Activated CD4-positive, alpha-beta T cell treated with anti-CD3 and anti-CD28 coated beads, Interleukin-2, amount 10 ng/mL, durations not matched to agents 7 days and 5 days (primary cell): ENCODE measurements around the gene ARID1B. TPM values are rescaled to one million over a fixed set of nuclear protein-coding genes. Genes with fewer than 3 reads are reported as not detected.

ENCODE experiments used
- CTCF ChIA-PET: fragments of 350-600 bp; sonication (Branson Sonifier 250); formaldehyde crosslinking; loops from one replicate; lab custom pipeline; 2021; ENCODE audit warnings: antibody characterized with exemption; lab: Charles Lee
- POLR2A ChIA-PET: fragments of 350-600 bp; sonication (Branson Sonifier 250); formaldehyde crosslinking; loops from one replicate; lab custom pipeline; 2021; ENCODE audit warnings: antibody characterized with exemption; lab: Charles Lee
- DNase-seq: peaks from one replicate; pipeline ENCODE4 v3.0.0-alpha.2; 2020
- H3K27ac Mint-ChIP-seq: one replicate; pipeline ENCODE4 v1.8.0; 2021; ENCODE audit warnings: mild to moderate bottlenecking, moderate library complexity, mixed read lengths
- H3K27me3 Mint-ChIP-seq: one replicate; pipeline ENCODE4 v1.8.0; 2021; ENCODE audit warnings: mixed read lengths
- H3K36me3 Mint-ChIP-seq: one replicate; pipeline ENCODE4 v1.8.0; 2021; ENCODE audit warnings: low read depth, mixed read lengths
- H3K4me1 Mint-ChIP-seq: one replicate; pipeline ENCODE4 v1.8.0; 2021; ENCODE audit warnings: mixed read lengths
- H3K4me3 Mint-ChIP-seq: one replicate; pipeline ENCODE4 v1.8.0; 2021; ENCODE audit warnings: mild to moderate bottlenecking, moderate library complexity, mixed read lengths
- H3K9me3 Mint-ChIP-seq: one replicate; pipeline ENCODE4 v1.8.0; 2021; ENCODE audit warnings: mixed read lengths
- total RNA-seq, 2 experiments: library from RNA; stranded (reverse); gene quantifications; one replicate each; pipeline ENCODE4 v1.2.3, GENCODE V29; 2021

The ARID1B gene
- total RNA-seq, 2 experiments from 2014 or later: 76.8 to 89.6 TPM

DNA sequence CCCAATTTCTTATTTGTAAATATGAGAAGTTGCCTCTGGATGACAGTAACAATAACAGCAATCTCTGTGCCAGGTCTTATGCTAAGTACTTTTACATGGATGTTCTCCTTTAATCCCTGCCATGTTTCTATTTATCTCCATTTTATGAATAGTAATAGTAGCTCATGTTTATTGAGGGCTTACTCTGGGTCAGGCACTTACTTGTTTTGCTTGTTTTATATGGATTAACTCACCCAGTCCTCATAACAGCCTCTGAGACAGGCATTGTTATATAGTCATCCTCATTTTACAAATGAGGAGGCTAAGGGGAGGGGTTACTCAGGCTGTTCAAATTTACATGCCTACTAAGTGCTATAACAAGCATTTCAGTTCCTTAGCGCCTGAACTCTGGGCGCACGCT lies 64.3 kb downstream of the ARID1B start:
- H3K4me3 Mint-ChIP-seq: no peak overlapping the region
- CTCF ChIA-PET: no interaction called here
- H3K9me3 Mint-ChIP-seq: no peaks in the 10 kb centered on the region
- no peak for DNase-seq
- H3K4me1 Mint-ChIP-seq: peaks cover 35% of the 10 kb centered on the region
- H3K27me3 Mint-ChIP-seq: no peaks in the 10 kb centered on the region
- H3K27ac Mint-ChIP-seq: no peak overlapping the region
- POLR2A ChIA-PET: no interaction called here
- peaks cover 18% of the 10 kb centered on the region for H3K36me3 Mint-ChIP-seq

DNA sequence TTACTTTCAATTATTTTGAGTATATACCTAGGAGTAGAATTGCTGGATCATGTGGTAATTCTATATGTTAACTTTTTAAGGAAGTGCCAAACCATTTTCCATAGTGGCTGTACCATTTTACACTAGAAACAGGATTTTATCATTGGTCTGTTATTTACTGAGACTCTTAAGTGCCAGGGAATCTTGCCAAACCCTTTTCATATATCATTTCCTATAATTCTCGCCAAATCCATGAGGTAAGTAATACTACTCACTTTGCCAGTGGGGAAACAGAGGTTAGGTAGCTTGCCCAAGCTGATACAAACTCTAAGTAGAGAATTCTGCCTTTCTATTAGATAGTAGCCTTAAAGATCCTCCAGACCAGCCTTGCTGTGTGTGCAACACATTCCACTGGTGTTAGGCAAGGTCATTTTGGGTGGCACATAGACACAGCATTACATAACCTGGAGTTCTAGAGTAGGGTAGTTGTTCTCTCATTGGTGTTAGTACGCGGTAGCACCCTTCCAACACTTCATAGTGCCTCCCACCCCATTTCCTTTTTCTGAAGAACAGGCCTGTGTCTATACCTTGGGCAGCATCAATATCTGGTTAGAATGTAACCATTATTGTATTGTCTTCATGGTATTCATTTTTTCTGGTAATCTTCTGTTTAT lies 65.5 kb downstream of the ARID1B start:
- no peak for DNase-seq
- no peaks in the 10 kb centered on the region for H3K27me3 Mint-ChIP-seq
- peaks cover 38% of the 10 kb centered on the region for H3K4me1 Mint-ChIP-seq
- no peak overlapping the region for H3K4me3 Mint-ChIP-seq
- peaks cover 20% of the 10 kb centered on the region for H3K36me3 Mint-ChIP-seq
- H3K27ac Mint-ChIP-seq: no peak overlapping the region
- ChIA-PET POLR2A (no interaction called here), CTCF (interaction anchor here (1.5 kb wide), 1 partner anchor 18 kb away, joined by 5 read pairs; no protein-coding TSS in a partner anchor)
- no peaks in the 10 kb centered on the region for H3K9me3 Mint-ChIP-seq

DNA sequence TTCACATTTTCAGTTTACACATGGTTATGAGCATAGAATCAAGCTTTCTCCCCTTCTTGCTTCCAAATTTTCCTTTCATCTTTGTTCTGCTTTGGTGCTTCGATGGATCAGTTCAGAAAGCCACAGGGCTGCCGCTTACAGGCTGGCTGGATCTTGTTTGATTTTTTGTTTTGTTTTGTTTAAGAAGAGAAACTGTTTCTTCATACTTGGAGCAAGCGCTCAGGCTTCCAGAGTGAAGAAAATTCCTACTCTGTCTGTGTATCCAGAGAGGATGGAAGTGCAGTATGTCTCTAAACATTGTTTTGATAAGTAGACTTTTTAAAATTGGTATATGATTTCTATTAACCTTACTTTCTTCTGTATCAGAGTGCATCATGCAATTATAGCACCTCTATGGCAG lies 66.9 kb downstream of the ARID1B start:
- POLR2A ChIA-PET: no interaction called here
- H3K27ac Mint-ChIP-seq: no peak overlapping the region

DNA sequence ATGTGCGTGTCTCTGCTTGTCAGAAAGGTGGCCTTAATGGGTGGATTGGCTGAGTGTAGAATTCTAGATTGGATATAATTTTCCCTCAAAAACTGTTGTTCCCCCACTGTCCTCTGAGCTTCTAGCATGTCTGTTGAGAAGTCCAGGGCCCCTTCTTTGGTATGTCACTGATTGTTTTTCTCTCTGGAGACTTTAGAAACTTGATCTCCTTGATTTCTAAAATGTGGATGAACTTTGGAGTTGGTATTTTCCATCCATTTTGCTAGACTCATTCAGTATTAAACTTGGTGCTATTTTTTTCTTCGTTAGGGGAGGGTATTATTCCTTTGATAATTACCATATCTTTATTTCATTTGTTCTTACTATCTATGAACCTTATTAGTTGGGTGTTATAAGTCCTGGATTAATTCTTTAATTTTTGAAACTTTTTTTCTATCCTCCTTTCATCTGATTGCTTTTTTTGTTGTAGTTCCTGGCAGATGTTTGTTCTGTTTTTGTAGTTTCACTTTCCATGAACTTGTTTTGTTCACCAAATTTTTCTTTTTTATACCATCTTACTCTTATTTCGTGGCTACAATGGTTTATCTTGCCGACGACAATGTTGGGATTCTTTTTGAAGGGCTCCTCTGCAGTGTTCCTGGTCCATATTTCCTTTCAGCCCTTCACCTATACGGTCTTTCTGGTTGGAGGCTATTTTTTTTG lies 68.4 kb downstream of the ARID1B start:
- POLR2A ChIA-PET: interaction anchor here (0.7 kb wide), 1 partner anchor 340 kb away, joined by 3 read pairs; no protein-coding TSS in a partner anchor
- DNase-seq: no peak
- Mint-ChIP-seq H3K4me3 (no peak overlapping the region), H3K27me3 (no peaks in the 10 kb centered on the region), H3K36me3 (peaks cover 20% of the 10 kb centered on the region), H3K27ac (peak overlapping the region; percentile 55), H3K9me3 (no peaks in the 10 kb centered on the region), H3K4me1 (peaks cover 36% of the 10 kb centered on the region)
- CTCF ChIA-PET: no interaction called here

More for the DNA sequence above, 66.9 kb downstream of the ARID1B start:
- H3K36me3 Mint-ChIP-seq: peaks cover 20% of the 10 kb centered on the region
- H3K27me3 Mint-ChIP-seq: no peaks in the 10 kb centered on the region
- H3K4me1 Mint-ChIP-seq: peaks cover 38% of the 10 kb centered on the region
- no peaks in the 10 kb centered on the region for H3K9me3 Mint-ChIP-seq
- CTCF ChIA-PET: interaction anchor here (1.5 kb wide), 1 partner anchor 20 kb away, joined by 5 read pairs; no protein-coding TSS in a partner anchor
- no peak for DNase-seq
- no peak overlapping the region for H3K4me3 Mint-ChIP-seq

- Mint-ChIP-seq H3K36me3 (peaks cover 20% of the 10 kb centered on the region), H3K4me1 (peaks cover 41% of the 10 kb centered on the region), H3K27me3 (no peaks in the 10 kb centered on the region), H3K27ac (peak overlapping the region; percentile 72), H3K9me3 (no peaks in the 10 kb centered on the region), H3K4me3 (no peak overlapping the region)
- POLR2A ChIA-PET: no interaction called here
- CTCF ChIA-PET: interaction anchor here (0.6 kb wide), 2 partner anchors 74 to 149 kb away, joined by 3 to 5 read pairs; no protein-coding TSS in a partner anchor
- DNase-seq: no peak
These were observed 69.8 kb downstream of the ARID1B start for GRCh38 chr6:156846845-156847599.

DNA sequence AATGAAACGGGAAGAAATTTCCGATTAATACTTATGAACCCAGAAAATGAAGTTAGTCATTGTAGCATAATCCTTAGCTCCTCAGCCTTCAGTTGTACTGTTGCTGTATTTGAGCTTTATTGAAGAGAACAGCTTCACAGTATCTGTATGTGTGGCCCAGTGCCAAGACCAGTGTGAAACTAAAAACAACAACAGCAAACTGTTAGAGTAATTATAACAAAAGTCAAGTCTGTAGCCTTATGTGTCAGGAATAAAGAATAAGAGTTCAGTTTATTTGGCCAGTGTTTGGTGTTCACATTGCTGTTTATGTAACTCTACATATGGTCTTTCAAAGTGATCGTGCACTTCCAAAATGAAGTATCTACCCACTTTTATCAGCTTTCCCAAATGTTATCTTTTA lies 70.9 kb downstream of the ARID1B start:
- Mint-ChIP-seq H3K9me3 (no peaks in the 10 kb centered on the region), H3K36me3 (peaks cover 20% of the 10 kb centered on the region), H3K27me3 (no peaks in the 10 kb centered on the region), H3K4me3 (no peak overlapping the region), H3K4me1 (peaks cover 50% of the 10 kb centered on the region), H3K27ac (no peak overlapping the region)
- ChIA-PET CTCF (no interaction called here), POLR2A (no interaction called here)
- no peak for DNase-seq

DNA sequence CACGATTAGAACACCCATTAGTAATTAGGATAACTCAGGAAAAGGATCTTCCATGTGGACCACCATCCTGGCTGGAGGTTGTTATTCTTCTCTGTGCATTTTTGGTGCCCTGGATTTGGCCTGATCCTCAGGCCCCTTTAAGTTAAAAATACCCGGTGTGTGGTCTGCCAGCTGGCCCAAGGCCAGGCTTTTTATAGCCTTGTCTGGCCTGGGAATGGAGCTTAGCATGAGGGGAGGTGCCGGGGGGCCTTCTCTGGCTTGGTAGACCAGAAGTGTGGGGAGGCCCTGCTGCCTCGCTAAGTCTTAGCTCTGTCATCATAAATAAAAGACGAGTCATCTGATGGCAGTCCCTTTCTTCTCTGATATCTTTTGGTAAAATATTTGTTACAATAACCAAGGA lies 71.4 kb downstream of the ARID1B start:
- CTCF ChIA-PET: interaction anchor here (0.6 kb wide), 1 partner anchor 19 kb away, joined by 4 read pairs; no protein-coding TSS in a partner anchor
- H3K27me3 Mint-ChIP-seq: no peaks in the 10 kb centered on the region

DNA sequence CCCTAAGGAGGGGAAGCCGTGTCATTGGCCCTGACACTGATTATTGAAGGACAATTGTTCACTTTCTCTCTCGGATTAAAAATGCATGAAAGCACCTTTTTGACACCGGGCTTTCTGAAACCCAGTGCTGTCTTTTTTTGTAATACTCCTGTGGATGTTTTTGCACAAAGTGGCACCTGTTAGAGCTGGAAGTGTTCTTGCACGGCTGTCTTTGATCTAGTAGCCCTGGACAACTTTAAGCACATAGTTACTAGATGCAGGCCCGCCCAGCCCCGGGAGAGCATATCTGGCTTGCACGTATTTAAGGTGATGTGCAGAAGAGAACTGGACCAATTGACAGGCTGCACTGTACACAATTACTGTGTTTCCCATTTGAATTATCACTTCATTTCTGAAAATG lies 72.6 kb downstream of the ARID1B start:
- Mint-ChIP-seq H3K9me3 (no peaks in the 10 kb centered on the region), H3K27ac (no peak overlapping the region), H3K4me3 (no peak overlapping the region), H3K27me3 (no peaks in the 10 kb centered on the region), H3K36me3 (peaks cover 9% of the 10 kb centered on the region), H3K4me1 (peaks cover 46% of the 10 kb centered on the region)
- no peak for DNase-seq
- CTCF ChIA-PET: no interaction called here
- POLR2A ChIA-PET: no interaction called here

More for the DNA sequence above, 71.4 kb downstream of the ARID1B start:
- H3K27ac Mint-ChIP-seq: no peak overlapping the region
- peaks cover 52% of the 10 kb centered on the region for H3K4me1 Mint-ChIP-seq
- H3K9me3 Mint-ChIP-seq: no peaks in the 10 kb centered on the region
- H3K36me3 Mint-ChIP-seq: peaks cover 20% of the 10 kb centered on the region
- no peak overlapping the region for H3K4me3 Mint-ChIP-seq
- POLR2A ChIA-PET: no interaction called here
- DNase-seq: no peak

GRCh38 chr6:156850353-156850752 lies 73.2 kb downstream of the ARID1B start:
- no peaks in the 10 kb centered on the region for H3K27me3 Mint-ChIP-seq

DNA sequence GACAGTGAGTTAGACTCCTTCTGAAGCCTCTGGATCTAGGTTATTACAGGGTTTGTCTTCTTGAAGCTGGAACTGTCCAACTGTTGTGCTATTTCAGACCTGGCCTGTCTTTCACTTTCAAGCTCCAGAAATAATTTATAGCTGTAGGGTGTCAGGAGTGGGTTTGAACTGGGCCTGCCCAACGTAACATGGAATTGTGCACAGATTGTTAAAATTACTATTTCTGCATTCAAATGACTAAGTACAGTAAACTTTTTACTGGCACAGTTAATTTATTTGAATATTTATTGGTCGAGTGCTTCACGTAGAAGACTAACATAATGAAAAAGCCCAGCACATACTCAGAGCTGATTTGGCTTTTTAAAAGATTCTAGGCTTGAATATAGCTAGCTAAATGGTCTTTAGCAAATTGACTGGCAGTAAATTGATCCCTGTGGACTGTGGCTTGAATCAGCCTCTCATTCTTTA lies 74.3 kb downstream of the ARID1B start:
- ChIA-PET POLR2A (no interaction called here), CTCF (interaction anchor here (1.0 to 1.4 kb wide), 2 partner anchors 11 to 64 kb away, joined by 3 read pairs; no protein-coding TSS in a partner anchor)
- H3K4me3 Mint-ChIP-seq: no peak overlapping the region
- H3K4me1 Mint-ChIP-seq: peaks cover 46% of the 10 kb centered on the region
- H3K27me3 Mint-ChIP-seq: no peaks in the 10 kb centered on the region
- H3K9me3 Mint-ChIP-seq: no peaks in the 10 kb centered on the region
- no peak for DNase-seq
- H3K36me3 Mint-ChIP-seq: peaks cover 2% of the 10 kb centered on the region
- H3K27ac Mint-ChIP-seq: no peak overlapping the region

More at GRCh38 chr6:156850353-156850752, 73.2 kb downstream of the ARID1B start:
- POLR2A ChIA-PET: no interaction called here
- H3K4me3 Mint-ChIP-seq: no peak overlapping the region
- peaks cover 44% of the 10 kb centered on the region for H3K4me1 Mint-ChIP-seq
- DNase-seq: no peak
- CTCF ChIA-PET: no interaction called here
- peaks cover 7% of the 10 kb centered on the region for H3K36me3 Mint-ChIP-seq
- no peaks in the 10 kb centered on the region for H3K9me3 Mint-ChIP-seq
- no peak overlapping the region for H3K27ac Mint-ChIP-seq

DNA sequence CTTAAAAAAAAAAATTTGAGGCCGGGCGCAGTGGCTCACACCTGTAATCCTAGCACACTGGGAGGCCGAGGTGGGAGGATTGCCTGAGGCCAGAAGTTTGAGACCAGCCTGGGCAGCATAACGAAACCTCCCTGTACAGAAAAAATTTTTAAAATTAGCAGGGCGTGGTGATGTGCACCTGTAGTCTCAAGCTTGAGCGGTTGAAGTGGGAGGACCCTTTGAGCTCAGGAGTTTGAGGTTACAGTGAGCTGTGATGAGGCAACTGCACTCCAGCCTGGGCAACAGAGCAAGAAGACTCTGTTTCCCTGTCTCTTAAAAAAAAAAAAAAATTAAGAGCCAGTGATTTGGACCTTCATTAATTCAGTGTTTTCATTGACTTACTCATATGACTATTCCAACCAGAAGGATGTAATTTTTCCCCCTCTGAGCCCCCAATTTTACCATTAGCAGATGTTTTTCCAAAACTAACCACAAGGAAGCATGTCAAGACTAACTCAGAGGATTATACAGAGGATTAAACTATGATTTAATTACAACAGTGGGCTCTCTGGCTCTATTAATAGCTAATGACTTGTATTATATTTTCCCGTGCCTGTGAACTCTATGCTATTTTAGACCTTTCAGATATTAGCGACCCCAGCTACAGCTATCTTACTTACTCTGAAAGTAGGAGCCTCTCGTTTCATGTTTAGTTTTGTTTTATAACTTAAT lies 75.1 kb downstream of the ARID1B start:
- Mint-ChIP-seq H3K9me3 (no peaks in the 10 kb centered on the region), H3K27ac (no peak overlapping the region), H3K27me3 (no peaks in the 10 kb centered on the region), H3K4me1 (peaks cover 49% of the 10 kb centered on the region), H3K4me3 (no peak overlapping the region), H3K36me3 (no peaks in the 10 kb centered on the region)
- ChIA-PET CTCF (interaction anchor here (1.0 to 1.4 kb wide), 2 partner anchors 10 to 64 kb away, joined by 3 read pairs; no protein-coding TSS in a partner anchor), POLR2A (no interaction called here)
- no peak for DNase-seq

DNA sequence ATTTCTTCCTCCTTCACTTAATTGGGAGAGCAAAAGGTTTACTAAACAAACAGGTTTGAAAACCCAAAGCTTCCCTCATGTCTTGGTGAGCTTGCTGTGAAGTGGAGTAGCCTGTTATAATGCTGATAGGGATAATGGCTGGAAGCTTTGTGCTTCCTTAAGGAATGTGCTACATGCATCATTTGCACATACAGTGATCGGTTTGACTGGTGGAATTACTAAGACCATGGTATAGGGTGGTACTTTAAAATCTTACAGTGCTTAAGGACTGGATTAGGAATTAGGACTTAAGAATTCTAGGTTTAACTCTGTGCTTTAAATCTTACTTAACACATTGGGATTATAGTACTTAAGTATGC lies 75.7 kb downstream of the ARID1B start:
- peaks cover 2% of the 10 kb centered on the region for H3K36me3 Mint-ChIP-seq
- H3K4me3 Mint-ChIP-seq: no peak overlapping the region
- H3K27me3 Mint-ChIP-seq: no peaks in the 10 kb centered on the region
- H3K9me3 Mint-ChIP-seq: no peaks in the 10 kb centered on the region
- no peak overlapping the region for H3K27ac Mint-ChIP-seq
- CTCF ChIA-PET: no interaction called here
- POLR2A ChIA-PET: no interaction called here
- H3K4me1 Mint-ChIP-seq: peaks cover 53% of the 10 kb centered on the region
- no peak for DNase-seq
